SK-N-SH treated with all-trans-retinoic acid at 6 μM for 48 hours (cell line): ENCODE data around the gene MMP21.

ENCODE experiments used
- ATAC-seq: fragments of 200-7000 bp; cut with Tn5 transposase; 3 replicates; pipeline ENCODE4 v1.9.1; 2020; ENCODE audit warnings: mild to moderate bottlenecking, moderate library complexity
- BACH2 ChIP-seq: fragments of 250-450 bp; sonication (Bioruptor Pico); IDR thresholded peaks from 2 replicates; pipeline ENCODE4 v1.9.0; 2021; ENCODE audit warnings: mild to moderate bottlenecking, borderline replicate concordance
- CSDC2 ChIP-seq: fragments of 250-450 bp; sonication (Bioruptor Pico); IDR thresholded peaks from 2 replicates; pipeline ENCODE4 v1.5.0; 2020; ENCODE audit warnings: mild to moderate bottlenecking, moderate library complexity
- ESRRG ChIP-seq: fragments of 250-450 bp; sonication (Bioruptor Pico); IDR thresholded peaks from 2 replicates; pipeline ENCODE4 v1.6.1; 2021; ENCODE audit warnings: mild to moderate bottlenecking
- GLIS3 ChIP-seq: fragments of 250-450 bp; sonication (Bioruptor Pico); IDR thresholded peaks from 2 replicates; pipeline ENCODE4 v1.5.0; 2020; ENCODE audit warnings: mild to moderate bottlenecking, moderate library complexity
- ISL1 ChIP-seq: fragments of 250-450 bp; sonication (Bioruptor Pico); IDR thresholded peaks from 2 replicates; pipeline ENCODE4 v2.1.2; 2022; ENCODE audit warnings: mild to moderate bottlenecking, moderate library complexity
- OSR1 ChIP-seq: fragments of 250-450 bp; sonication (Bioruptor Pico); IDR thresholded peaks from 2 replicates; pipeline ENCODE4 v1.8.0; 2022; ENCODE audit warnings: moderate library complexity, mild to moderate bottlenecking, inconsistent platforms
- RARB ChIP-seq: fragments of 250-450 bp; sonication (Bioruptor Pico); IDR thresholded peaks from 2 replicates; pipeline ENCODE4 v1.8.0; 2021; ENCODE audit warnings: mild to moderate bottlenecking, moderate library complexity
- SNAI2 ChIP-seq: fragments of 250-450 bp; sonication (Bioruptor Pico); IDR thresholded peaks from 2 replicates; pipeline ENCODE4 v1.5.0; 2020; ENCODE audit warnings: mild to moderate bottlenecking, moderate library complexity
- TCF4 ChIP-seq: fragments of 250-450 bp; sonication (Bioruptor Pico); IDR thresholded peaks from 2 replicates; pipeline ENCODE4 v1.8.0; 2021; ENCODE audit warnings: mild to moderate bottlenecking, moderate library complexity, borderline replicate concordance
- TOX ChIP-seq: fragments of 250-450 bp; sonication (Bioruptor Pico); IDR thresholded peaks from 2 replicates; pipeline ENCODE4 v1.8.0; 2021; ENCODE audit warnings: mild to moderate bottlenecking, moderate library complexity, borderline replicate concordance
- ZC3H10 ChIP-seq: fragments of 250-450 bp; sonication (Bioruptor Pico); IDR thresholded peaks from 2 replicates; pipeline ENCODE4 v1.5.1; 2021; ENCODE audit warnings: mild to moderate bottlenecking, moderate library complexity
- ZFP3 ChIP-seq: fragments of 250-450 bp; sonication (Bioruptor Pico); IDR thresholded peaks from 2 replicates; pipeline ENCODE4 v1.5.0; 2020; ENCODE audit warnings: mild to moderate bottlenecking, moderate library complexity
- ZFP30 ChIP-seq: fragments of 450-650 bp; formaldehyde crosslinking; IDR thresholded peaks from 2 replicates; pipeline ENCODE4 v1.5.0; 2022; ENCODE audit warnings: mild to moderate bottlenecking, moderate library complexity
- ZNF565 ChIP-seq: fragments of 450-650 bp; formaldehyde crosslinking; conservative IDR thresholded peaks from 2 replicates; pipeline ENCODE4 v1.5.0; 2020; ENCODE audit warnings: low read depth, mild to moderate bottlenecking, moderate library complexity
- ZNF70 ChIP-seq: fragments of 450-650 bp; formaldehyde crosslinking; IDR thresholded peaks from 2 replicates; pipeline ENCODE4 v1.5.0; 2020; ENCODE audit warnings: mild to moderate bottlenecking, moderate library complexity
- ZNF8 ChIP-seq: fragments of 450-650 bp; formaldehyde crosslinking; IDR thresholded peaks from 2 replicates; pipeline ENCODE4 v1.5.0; 2020; ENCODE audit warnings: mild to moderate bottlenecking, moderate library complexity
- TF ChIP-seq, protein P1 (sequence below): fragments of 250-450 bp; sonication (Bioruptor Pico); IDR thresholded peaks from 2 replicates; pipeline ENCODE4 v1.5.1; 2020; ENCODE audit warnings: low read depth, mild to moderate bottlenecking, moderate library complexity
- TF ChIP-seq, protein P2 (sequence below): fragments of 250-450 bp; sonication (Bioruptor Pico); IDR thresholded peaks from 2 replicates; pipeline ENCODE4 v1.8.0; 2021; ENCODE audit warnings: low read depth, mild to moderate bottlenecking, moderate library complexity, borderline replicate concordance
- TF ChIP-seq, protein P3 (sequence below): fragments of 250-450 bp; sonication (Bioruptor Pico); IDR thresholded peaks from 2 replicates; pipeline ENCODE4 v1.5.0; 2020; ENCODE audit warnings: mild to moderate bottlenecking, moderate library complexity
- TF ChIP-seq, protein P4 (sequence below): fragments of 250-450 bp; sonication (Bioruptor Pico); IDR thresholded peaks from 2 replicates; pipeline ENCODE4 v1.8.0; 2020; ENCODE audit warnings: mild to moderate bottlenecking, moderate library complexity, borderline replicate concordance
- TF ChIP-seq, protein P5 (sequence below): fragments of 250-450 bp; sonication (Bioruptor Pico); IDR thresholded peaks from 2 replicates; pipeline ENCODE4 v1.5.1; 2021; ENCODE audit warnings: mild to moderate bottlenecking, moderate library complexity

MMP21 gene

DNA sequence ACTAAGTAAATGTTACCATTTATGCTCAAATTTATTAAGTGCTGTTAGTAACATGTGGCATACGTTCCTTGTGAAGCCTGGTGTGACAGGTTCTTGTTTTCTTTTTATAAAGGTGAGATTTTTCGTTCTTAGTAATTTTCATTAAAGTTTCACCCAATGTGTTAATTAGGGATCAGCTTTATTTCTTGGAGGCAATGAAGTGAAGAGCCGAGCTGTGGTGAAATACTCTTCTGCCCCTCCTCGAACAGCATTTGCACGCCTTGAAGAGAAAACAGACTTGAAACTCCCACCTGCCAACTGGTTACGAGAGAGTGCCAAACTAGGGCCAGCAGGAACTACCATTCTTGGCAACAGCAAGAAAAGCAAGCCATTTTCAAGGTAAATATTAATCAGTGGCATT lies 54.6 kb downstream of the MMP21 start:
- TF ChIP-seq ZNF565 (CRISPR knock-in tag) (no peak), ZFP30 (CRISPR knock-in tag) (no peak), ZC3H10 (CRISPR knock-in tag) (no peak), ZNF8 (CRISPR knock-in tag) (no peak), GLIS3 (no peak), ESRRG (CRISPR knock-in tag) (no peak), BACH2 (no peak), CSDC2 (CRISPR knock-in tag) (no peak), ZNF70 (CRISPR knock-in tag) (no peak)
- TF ChIP-seq, protein P1, sequence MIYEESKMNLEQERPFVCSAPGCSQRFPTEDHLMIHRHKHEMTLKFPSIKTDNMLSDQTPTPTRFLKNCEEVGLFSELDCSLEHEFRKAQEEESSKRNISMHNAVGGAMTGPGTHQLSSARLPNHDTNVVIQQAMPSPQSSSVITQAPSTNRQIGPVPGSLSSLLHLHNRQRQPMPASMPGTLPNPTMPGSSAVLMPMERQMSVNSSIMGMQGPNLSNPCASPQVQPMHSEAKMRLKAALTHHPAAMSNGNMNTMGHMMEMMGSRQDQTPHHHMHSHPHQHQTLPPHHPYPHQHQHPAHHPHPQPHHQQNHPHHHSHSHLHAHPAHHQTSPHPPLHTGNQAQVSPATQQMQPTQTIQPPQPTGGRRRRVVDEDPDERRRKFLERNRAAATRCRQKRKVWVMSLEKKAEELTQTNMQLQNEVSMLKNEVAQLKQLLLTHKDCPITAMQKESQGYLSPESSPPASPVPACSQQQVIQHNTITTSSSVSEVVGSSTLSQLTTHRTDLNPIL (CRISPR knock-in tag): no peak
- TF ChIP-seq, protein P2, sequence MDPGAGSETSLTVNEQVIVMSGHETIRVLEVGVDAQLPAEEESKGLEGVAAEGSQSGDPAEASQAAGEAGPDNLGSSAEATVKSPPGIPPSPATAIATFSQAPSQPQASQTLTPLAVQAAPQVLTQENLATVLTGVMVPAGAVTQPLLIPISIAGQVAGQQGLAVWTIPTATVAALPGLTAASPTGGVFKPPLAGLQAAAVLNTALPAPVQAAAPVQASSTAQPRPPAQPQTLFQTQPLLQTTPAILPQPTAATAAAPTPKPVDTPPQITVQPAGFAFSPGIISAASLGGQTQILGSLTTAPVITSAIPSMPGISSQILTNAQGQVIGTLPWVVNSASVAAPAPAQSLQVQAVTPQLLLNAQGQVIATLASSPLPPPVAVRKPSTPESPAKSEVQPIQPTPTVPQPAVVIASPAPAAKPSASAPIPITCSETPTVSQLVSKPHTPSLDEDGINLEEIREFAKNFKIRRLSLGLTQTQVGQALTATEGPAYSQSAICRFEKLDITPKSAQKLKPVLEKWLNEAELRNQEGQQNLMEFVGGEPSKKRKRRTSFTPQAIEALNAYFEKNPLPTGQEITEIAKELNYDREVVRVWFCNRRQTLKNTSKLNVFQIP (CRISPR knock-in tag): no peak
- no peak for ATAC-seq

DNA sequence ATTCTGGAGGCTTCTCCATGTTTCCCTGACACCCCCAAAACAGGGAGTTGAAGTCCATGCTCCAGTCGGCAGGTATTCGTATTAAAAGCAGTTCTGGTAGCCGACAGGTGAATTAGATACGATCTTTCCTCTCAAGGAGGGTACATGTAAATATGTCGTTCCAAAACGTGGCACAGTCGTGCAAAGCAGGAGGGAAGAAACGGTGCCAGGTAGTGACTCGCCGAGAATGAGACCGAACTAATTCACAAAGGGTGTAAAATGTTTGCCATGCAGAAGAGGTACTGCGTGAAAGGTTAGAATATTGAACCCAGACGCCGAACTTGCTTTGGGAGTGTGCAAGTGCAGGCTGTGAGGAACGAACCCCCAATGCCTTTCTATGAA lies 55.6 kb downstream of the MMP21 start:
- no peak for TF ChIP-seq BACH2
- no peak for TF ChIP-seq ZC3H10 (CRISPR knock-in tag)
- no peak for TF ChIP-seq ESRRG (CRISPR knock-in tag)
- TF ChIP-seq GLIS3: no peak
- no peak for TF ChIP-seq TCF4
- no peak for TF ChIP-seq ZFP30 (CRISPR knock-in tag)
- TF ChIP-seq, protein P3, sequence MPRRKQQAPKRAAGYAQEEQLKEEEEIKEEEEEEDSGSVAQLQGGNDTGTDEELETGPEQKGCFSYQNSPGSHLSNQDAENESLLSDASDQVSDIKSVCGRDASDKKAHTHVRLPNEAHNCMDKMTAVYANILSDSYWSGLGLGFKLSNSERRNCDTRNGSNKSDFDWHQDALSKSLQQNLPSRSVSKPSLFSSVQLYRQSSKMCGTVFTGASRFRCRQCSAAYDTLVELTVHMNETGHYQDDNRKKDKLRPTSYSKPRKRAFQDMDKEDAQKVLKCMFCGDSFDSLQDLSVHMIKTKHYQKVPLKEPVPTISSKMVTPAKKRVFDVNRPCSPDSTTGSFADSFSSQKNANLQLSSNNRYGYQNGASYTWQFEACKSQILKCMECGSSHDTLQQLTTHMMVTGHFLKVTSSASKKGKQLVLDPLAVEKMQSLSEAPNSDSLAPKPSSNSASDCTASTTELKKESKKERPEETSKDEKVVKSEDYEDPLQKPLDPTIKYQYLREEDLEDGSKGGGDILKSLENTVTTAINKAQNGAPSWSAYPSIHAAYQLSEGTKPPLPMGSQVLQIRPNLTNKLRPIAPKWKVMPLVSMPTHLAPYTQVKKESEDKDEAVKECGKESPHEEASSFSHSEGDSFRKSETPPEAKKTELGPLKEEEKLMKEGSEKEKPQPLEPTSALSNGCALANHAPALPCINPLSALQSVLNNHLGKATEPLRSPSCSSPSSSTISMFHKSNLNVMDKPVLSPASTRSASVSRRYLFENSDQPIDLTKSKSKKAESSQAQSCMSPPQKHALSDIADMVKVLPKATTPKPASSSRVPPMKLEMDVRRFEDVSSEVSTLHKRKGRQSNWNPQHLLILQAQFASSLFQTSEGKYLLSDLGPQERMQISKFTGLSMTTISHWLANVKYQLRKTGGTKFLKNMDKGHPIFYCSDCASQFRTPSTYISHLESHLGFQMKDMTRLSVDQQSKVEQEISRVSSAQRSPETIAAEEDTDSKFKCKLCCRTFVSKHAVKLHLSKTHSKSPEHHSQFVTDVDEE (CRISPR knock-in tag): no peak
- TF ChIP-seq RARB (CRISPR knock-in tag): no peak
- TF ChIP-seq ISL1 (CRISPR knock-in tag): no peak
- TF ChIP-seq SNAI2: no peak
- TF ChIP-seq, protein P4, sequence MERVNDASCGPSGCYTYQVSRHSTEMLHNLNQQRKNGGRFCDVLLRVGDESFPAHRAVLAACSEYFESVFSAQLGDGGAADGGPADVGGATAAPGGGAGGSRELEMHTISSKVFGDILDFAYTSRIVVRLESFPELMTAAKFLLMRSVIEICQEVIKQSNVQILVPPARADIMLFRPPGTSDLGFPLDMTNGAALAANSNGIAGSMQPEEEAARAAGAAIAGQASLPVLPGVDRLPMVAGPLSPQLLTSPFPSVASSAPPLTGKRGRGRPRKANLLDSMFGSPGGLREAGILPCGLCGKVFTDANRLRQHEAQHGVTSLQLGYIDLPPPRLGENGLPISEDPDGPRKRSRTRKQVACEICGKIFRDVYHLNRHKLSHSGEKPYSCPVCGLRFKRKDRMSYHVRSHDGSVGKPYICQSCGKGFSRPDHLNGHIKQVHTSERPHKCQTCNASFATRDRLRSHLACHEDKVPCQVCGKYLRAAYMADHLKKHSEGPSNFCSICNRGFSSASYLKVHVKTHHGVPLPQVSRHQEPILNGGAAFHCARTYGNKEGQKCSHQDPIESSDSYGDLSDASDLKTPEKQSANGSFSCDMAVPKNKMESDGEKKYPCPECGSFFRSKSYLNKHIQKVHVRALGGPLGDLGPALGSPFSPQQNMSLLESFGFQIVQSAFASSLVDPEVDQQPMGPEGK: no peak
- no peak for TF ChIP-seq ZNF8 (CRISPR knock-in tag)
- no peak for TF ChIP-seq OSR1 (CRISPR knock-in tag)
- TF ChIP-seq, protein P1 (CRISPR knock-in tag): no peak
- TF ChIP-seq, all 23 proteins: peak for 0
- ATAC-seq: no peak

DNA sequence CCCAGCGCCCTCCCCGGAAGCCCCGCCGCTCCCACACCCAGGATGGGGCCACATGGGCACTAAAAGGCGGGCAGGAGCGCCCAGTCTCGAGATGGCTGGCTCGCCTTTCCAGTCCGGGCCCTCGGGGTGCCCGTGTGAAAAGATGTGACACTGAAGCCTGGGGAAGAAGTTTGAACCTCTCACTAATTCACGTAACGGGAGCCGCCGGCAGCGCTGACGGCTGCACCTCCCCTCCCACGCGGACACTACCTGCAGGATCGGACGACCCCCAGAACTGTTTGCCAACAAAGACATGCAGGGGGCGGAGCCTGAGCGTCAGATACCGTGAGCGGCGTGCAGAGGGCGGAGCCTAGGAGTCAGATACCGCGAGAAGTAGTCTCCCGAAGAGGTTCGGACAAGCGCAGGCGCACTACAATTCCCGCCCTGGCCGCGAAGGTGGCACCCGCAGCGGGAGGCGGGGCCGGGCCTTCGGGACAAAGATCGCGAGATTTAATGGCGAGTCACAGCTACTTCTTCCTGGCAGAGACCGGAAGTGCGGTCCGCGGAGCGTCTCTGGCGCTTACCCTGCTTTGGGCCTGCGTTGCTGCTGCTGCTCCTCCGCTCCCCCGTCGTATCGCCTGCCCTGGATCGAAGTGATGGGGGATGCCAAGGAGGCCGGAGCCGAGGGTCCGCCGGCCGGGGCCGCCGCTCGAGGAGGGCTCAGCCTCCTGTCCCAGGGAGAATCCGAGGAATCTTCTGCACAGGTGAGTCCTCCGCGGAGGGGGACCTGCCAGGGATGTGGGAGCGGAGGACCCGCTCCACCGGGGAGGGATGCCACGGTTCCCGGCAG lies 56.2 kb downstream of the MMP21 start, which contains the start of gene EDRF1:
TSS of gene EDRF1 (plus strand) at position 537 of the 829 bp plus-strand sequence. CDS start at position 636, 99 bp downstream.
- TF ChIP-seq, protein P5, sequence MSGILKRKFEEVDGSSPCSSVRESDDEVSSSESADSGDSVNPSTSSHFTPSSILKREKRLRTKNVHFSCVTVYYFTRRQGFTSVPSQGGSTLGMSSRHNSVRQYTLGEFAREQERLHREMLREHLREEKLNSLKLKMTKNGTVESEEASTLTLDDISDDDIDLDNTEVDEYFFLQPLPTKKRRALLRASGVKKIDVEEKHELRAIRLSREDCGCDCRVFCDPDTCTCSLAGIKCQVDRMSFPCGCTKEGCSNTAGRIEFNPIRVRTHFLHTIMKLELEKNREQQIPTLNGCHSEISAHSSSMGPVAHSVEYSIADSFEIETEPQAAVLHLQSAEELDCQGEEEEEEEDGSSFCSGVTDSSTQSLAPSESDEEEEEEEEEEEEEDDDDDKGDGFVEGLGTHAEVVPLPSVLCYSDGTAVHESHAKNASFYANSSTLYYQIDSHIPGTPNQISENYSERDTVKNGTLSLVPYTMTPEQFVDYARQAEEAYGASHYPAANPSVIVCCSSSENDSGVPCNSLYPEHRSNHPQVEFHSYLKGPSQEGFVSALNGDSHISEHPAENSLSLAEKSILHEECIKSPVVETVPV (CRISPR knock-in tag): no peak
- TF ChIP-seq ZNF70 (CRISPR knock-in tag) (no peak), OSR1 (CRISPR knock-in tag) (no peak), ISL1 (CRISPR knock-in tag) (no peak), ZNF8 (CRISPR knock-in tag) (no peak), SNAI2 (no peak), ESRRG (CRISPR knock-in tag) (no peak), TOX (no peak), CSDC2 (CRISPR knock-in tag) (no peak), ZFP3 (no peak), ZFP30 (CRISPR knock-in tag) (no peak), ZNF565 (CRISPR knock-in tag) (no peak), GLIS3 (no peak)
- TF ChIP-seq, protein P2 (CRISPR knock-in tag): no peak
- peak; percentile 97 for ATAC-seq
